SKM-1 treated with dmso at 0.1 percent for 144 hours (cell line): ENCODE data around the gene AP2A2.

Source experiments
- DNase-seq: peaks from one replicate; lab custom pipeline; 2025; ENCODE audit not compliant: unreplicated experiment; lab: John Stamatoyannopoulos, UW

Gene AP2A2

GRCh38 chr11:995044-995751, 69.5 kb downstream of the AP2A2 start:
- DNase-seq: no peak

GRCh38 chr11:995752-996420, 70.2 kb downstream of the AP2A2 start:
- DNase-seq: no peak

GRCh38 chr11:996681-997080, 71.0 kb downstream of the AP2A2 start:
- no peak for DNase-seq

DNA sequence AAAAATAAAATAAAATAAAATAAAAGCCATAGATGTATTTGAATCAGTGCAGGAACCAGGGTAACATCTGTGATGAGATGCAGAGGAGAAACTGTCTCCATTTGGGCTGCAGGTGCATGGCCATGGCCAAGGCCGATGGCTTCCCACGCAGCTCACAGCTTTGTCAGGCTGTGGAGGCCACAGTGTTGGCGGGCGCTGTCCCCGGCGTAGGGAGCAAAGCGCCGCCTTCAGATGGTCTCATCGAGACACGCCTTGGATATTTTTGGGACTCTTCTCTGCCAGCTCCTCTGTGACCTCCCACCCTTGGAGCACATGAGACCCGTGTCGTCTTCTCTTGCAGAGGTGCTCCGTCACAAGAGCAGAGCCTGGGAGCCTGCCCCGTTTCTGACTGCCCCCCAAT, 72.2 kb downstream of the AP2A2 start:
- DNase-seq: no peak

- DNase-seq: no peak
These were observed 73.3 kb downstream of the AP2A2 start for GRCh38 chr11:999009-999408.

DNA sequence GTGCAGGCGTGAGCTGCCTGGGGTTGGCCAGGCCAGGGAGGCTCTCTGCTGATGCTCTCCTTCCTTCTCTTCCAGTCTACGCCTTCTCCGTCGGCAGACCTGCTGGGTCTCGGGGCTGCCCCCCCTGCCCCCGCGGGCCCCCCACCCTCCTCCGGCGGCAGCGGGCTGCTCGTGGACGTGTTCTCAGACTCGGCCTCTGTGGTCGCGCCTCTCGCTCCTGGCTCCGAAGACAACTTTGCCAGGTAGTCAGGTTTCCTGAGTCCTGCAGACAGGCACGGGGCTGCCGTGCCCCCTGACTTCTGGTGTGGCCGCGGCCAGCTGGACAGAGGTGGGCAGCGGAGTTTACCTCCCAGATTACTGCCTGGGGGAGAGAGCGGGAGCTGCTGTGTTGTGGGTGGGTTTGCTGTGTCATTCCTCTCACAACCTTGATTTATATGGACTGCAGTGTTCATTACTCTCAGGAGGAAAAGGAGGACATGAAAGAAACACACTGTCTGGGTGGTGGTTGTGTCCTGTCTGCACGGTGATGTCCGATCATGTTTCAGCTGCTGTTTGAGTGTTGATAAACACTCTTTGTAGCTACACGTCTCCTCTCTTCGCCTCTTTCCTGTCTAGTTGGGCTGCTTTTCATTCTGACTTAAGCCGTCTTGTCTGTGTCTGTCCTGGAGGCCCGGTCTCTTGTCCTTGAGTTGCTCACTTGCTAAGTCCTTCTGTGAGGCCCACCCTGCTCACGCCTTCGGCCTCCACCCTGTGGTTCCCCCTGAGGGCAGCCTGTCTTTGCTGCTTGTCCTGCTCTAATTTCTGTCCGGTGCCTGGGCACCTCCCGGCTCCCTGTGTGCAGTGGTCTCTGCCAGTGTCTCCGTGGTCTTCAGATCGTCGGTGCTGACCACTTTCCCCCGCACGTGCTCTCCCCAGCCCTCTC, 74.9 kb downstream of the AP2A2 start:
- DNase-seq: no peak

DNA sequence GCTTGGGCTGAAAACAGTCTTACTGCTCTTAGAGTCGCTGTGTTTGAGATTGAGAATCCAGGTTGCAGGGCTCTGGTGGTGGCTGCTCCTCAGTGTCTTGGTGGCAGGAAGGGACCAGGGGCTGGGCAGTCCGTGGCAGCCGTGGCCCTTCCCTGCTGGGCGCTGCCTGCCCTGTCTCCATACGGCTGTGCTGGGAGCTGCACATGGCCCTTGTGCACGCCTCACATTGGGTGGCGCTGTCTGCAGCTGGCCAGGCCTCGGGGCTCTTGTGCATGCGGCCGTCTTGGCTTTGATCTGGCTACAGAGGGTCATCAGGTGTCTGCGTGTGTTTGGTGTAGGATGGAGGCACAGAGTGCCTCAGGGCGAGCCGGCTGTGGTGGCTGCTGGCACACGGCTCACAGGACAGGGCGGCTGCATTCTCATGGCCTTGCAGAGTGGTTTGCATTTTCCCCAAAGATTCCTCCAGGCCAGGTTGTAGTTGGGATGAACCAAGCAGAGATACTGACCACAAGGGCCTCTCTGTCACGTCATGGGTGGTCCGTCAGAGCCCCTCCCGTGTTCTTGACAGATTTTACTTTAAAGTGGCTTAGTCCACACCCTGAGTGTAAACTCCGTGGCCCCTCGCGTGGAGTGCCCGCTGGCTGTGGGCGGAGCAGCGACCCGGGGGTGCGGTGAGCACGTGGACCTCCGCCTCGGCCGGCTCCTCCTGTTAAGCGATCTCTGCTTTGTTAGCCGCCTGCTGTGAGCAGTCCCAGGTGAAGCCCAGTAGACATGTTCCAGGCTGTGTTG, 76.1 kb downstream of the AP2A2 start:
- DNase-seq: no peak

- DNase-seq: no peak
These were observed 76.8 kb downstream of the AP2A2 start for GRCh38 chr11:1002406-1002984.

DNA sequence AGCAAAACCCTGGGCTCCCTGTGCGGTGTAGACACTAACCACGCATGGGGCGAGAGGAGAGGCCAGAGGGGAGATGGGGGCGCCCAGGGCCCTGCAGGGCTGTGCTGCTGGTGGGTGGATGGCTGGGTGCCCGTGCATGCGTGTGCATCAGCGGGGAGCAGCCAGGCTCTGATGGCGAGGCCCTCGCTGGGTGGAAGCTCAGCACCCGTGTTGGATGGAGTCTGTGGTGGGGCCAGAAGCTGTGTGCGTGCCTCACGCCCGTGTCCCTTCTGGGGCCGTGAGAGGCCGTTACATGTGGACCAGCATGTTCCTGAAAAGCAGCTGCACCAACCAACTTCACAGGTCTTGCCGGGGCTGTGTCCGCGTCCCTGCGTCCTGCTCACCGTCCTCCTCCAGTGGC, 77.5 kb downstream of the AP2A2 start:
- no peak for DNase-seq

DNA sequence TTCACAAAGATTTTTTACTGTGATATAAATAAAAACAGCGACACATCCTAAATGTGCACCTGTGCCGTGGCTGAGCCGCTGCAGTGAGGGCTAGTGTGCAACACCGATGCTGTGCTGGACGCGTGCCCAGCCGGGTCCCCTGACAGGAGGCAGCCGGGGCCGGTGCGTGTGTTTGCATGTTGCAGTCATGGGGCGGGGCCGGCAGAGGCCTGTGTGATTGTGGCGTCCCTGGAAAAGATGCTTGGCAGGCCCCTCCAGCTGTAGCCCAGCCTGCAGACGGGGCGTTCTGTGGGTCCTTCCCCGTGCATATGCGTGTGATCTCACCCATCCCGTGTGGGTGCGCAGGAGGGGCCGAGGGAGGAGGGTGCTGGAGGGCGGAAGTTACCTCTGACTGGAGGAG, 80.3 kb downstream of the AP2A2 start:
- no peak for DNase-seq

DNA sequence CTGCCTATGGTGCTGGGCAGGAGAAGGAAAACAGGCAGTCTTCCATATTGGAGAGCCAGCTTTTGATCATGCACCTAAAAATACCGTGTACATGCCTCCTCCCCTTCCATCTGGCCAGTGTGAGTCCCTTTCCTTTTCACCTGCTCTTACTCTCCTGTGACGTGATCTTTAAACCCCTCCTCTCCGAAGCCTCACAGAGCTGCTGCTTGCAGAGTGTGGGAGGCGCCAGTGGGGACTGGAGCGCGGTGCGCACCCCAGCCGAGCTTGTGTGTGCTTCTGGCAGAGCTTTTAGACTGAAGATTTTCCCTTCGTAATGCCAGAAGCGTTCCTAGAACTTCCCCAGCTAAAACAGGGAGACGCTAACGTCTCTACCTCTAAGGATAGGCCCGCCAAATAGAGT, 81.1 kb downstream of the AP2A2 start:
- DNase-seq: no peak

DNA sequence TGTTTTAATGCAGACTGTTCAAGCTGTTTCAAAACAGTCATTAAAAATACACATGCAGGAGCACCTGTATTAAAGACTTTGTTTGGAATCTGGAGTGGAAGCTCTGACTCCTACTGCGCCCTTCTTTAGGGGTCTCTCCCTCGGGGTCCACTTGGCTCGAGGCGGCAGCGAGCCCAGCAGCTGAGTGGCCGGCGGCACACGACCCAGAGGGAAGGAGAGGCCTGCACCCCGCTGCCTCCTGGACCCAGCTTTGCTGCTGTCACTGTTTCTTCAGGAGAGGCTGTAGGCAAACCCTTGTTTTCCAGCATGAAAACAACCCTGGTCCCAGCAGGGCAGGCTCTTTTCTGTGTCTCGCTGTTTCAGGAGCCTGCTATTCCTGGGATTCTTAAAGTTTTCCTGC, 81.6 kb downstream of the AP2A2 start:
- DNase-seq: no peak

GRCh38 chr11:1008001-1008802, 82.5 kb downstream of the AP2A2 start:
- DNase-seq: no peak

DNA sequence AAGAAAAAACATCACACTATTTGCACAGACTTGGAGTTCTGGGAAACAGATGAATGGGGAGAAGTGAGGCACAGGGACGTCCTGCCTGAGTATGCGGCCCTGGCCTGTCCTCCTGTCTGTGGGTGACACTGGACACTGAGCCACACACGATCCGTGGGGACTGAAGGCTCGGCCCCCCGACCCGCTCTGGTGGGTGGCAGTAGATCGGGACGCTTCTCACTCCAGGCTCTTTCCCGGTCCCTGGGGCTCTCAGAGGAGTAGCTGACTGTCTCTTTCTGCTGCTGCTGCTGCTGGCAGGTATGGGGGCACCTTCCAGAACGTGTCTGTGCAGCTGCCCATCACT, 83.1 kb downstream of the AP2A2 start:
- DNase-seq: no peak

GRCh38 chr11:1009371-1009770, 83.7 kb downstream of the AP2A2 start:
- no peak for DNase-seq

GRCh38 chr11:1009991-1010390, 84.3 kb downstream of the AP2A2 start:
- no peak for DNase-seq

- DNase-seq: no peak
These were observed 85.1 kb downstream of the AP2A2 start for GRCh38 chr11:1010551-1011319.

DNA sequence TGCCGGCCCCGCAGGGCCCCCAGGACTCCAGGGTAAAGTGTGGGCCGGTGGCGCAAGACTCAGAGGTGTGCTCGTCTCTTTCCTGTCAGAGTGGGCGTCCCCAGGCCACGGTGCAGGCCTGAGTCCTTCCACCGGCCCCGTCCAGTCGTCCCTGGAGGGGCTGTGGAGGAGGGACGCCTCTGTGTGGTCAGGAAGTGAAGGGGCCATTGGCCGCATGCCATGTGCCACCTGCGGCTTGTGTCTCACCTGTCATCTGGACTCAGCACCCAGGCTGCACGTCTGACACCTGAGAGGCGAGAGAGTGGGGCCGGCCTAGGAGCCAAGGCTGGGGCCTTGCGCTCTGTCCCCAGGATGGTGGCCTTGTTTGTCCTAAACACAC, 85.6 kb downstream of the AP2A2 start:
- no peak for DNase-seq

DNA sequence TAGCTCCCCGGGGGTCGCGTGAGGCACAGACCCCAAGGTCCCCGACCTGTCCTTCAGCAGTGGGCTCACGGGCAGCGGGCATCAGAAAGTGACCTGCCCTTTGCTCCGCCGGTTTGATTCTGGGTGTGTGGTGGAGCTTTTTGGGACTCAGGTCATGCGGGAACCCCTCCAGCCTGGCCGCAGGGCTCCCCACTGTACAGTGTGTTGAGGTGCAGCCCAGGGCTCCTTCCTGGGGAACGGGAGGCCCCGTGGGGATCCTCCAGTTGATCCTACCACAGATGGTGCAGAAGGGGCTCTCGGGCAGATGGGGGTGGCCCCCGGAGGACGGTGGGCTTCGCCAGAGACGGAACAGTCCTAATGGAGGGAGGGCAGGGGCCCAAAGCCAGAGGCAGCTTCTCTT, 86.6 kb downstream of the AP2A2 start:
- DNase-seq: no peak
